Measurements from ENCODE around the gene TMEM258. TPM values are rescaled to one million over a fixed set of nuclear protein-coding genes. Genes with fewer than 3 reads are reported as not detected.
A peak's percentile ranks its signal among the peaks of the same experiment; 100 is the strongest.

Gene TMEM258
- total and polyA plus RNA-seq, 9 of the 15 experiments (the other 6 are each of a cell fraction or from before 2014, with no cell fraction given), result 97.2 to 856 (median 231) TPM

DNA sequence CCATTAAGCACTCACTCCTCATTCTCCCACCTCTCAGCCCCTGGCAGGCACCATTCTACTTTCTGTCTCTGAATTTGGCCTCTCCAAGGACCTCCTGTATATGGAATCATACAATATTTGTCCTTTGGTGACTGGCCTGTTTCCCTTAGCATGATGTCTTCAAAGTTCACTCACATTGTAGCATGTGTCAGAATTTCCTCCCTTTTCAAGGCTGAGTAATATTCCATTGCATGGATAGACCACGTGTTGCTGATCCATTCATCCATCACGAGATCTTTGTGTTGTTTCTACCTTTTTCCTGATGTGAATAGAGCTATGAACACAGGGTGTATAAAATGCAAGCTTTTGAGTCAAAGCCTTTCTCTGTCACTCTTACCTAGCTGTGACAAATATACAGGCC lies 47.3 kb upstream of the TMEM258 start (continued):
- TF ChIP-seq, protein P1, sequence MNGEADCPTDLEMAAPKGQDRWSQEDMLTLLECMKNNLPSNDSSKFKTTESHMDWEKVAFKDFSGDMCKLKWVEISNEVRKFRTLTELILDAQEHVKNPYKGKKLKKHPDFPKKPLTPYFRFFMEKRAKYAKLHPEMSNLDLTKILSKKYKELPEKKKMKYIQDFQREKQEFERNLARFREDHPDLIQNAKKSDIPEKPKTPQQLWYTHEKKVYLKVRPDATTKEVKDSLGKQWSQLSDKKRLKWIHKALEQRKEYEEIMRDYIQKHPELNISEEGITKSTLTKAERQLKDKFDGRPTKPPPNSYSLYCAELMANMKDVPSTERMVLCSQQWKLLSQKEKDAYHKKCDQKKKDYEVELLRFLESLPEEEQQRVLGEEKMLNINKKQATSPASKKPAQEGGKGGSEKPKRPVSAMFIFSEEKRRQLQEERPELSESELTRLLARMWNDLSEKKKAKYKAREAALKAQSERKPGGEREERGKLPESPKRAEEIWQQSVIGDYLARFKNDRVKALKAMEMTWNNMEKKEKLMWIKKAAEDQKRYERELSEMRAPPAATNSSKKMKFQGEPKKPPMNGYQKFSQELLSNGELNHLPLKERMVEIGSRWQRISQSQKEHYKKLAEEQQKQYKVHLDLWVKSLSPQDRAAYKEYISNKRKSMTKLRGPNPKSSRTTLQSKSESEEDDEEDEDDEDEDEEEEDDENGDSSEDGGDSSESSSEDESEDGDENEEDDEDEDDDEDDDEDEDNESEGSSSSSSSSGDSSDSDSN (IDR thresholded peaks at IDR 0.05; ENCODE audit: borderline replicate concordance in 1 of 2, low read depth in 2 of 2, low read length in 2 of 2), result no peak
- TF ChIP-seq ZNF444 (CRISPR knock-in tag; IDR thresholded peaks at IDR 0.05) (no peak), PURB (CRISPR knock-in tag; IDR thresholded peaks at IDR 0.05; ENCODE audit: low read depth) (no peak), SLC30A9 (CRISPR knock-in tag; IDR thresholded peaks at IDR 0.05) (no peak), ZNF175 (CRISPR knock-in tag; IDR thresholded peaks at IDR 0.05; ENCODE audit: low read depth) (no peak), YBX1 (IDR thresholded peaks at IDR 0.05) (no peak), GTF2F1 (IDR thresholded peaks at IDR 0.05; ENCODE audit: low read depth, low read length) (no peak), BCOR (IDR thresholded peaks at IDR 0.05) (peak; percentile 80), GATAD2B (IDR thresholded peaks at IDR 0.05; ENCODE audit: borderline replicate concordance) (no peak), SAFB2 (IDR thresholded peaks at IDR 0.05; ENCODE audit: borderline replicate concordance, low read depth, low read length, severe bottlenecking) (no peak)
- TF ChIP-seq, protein P2, sequence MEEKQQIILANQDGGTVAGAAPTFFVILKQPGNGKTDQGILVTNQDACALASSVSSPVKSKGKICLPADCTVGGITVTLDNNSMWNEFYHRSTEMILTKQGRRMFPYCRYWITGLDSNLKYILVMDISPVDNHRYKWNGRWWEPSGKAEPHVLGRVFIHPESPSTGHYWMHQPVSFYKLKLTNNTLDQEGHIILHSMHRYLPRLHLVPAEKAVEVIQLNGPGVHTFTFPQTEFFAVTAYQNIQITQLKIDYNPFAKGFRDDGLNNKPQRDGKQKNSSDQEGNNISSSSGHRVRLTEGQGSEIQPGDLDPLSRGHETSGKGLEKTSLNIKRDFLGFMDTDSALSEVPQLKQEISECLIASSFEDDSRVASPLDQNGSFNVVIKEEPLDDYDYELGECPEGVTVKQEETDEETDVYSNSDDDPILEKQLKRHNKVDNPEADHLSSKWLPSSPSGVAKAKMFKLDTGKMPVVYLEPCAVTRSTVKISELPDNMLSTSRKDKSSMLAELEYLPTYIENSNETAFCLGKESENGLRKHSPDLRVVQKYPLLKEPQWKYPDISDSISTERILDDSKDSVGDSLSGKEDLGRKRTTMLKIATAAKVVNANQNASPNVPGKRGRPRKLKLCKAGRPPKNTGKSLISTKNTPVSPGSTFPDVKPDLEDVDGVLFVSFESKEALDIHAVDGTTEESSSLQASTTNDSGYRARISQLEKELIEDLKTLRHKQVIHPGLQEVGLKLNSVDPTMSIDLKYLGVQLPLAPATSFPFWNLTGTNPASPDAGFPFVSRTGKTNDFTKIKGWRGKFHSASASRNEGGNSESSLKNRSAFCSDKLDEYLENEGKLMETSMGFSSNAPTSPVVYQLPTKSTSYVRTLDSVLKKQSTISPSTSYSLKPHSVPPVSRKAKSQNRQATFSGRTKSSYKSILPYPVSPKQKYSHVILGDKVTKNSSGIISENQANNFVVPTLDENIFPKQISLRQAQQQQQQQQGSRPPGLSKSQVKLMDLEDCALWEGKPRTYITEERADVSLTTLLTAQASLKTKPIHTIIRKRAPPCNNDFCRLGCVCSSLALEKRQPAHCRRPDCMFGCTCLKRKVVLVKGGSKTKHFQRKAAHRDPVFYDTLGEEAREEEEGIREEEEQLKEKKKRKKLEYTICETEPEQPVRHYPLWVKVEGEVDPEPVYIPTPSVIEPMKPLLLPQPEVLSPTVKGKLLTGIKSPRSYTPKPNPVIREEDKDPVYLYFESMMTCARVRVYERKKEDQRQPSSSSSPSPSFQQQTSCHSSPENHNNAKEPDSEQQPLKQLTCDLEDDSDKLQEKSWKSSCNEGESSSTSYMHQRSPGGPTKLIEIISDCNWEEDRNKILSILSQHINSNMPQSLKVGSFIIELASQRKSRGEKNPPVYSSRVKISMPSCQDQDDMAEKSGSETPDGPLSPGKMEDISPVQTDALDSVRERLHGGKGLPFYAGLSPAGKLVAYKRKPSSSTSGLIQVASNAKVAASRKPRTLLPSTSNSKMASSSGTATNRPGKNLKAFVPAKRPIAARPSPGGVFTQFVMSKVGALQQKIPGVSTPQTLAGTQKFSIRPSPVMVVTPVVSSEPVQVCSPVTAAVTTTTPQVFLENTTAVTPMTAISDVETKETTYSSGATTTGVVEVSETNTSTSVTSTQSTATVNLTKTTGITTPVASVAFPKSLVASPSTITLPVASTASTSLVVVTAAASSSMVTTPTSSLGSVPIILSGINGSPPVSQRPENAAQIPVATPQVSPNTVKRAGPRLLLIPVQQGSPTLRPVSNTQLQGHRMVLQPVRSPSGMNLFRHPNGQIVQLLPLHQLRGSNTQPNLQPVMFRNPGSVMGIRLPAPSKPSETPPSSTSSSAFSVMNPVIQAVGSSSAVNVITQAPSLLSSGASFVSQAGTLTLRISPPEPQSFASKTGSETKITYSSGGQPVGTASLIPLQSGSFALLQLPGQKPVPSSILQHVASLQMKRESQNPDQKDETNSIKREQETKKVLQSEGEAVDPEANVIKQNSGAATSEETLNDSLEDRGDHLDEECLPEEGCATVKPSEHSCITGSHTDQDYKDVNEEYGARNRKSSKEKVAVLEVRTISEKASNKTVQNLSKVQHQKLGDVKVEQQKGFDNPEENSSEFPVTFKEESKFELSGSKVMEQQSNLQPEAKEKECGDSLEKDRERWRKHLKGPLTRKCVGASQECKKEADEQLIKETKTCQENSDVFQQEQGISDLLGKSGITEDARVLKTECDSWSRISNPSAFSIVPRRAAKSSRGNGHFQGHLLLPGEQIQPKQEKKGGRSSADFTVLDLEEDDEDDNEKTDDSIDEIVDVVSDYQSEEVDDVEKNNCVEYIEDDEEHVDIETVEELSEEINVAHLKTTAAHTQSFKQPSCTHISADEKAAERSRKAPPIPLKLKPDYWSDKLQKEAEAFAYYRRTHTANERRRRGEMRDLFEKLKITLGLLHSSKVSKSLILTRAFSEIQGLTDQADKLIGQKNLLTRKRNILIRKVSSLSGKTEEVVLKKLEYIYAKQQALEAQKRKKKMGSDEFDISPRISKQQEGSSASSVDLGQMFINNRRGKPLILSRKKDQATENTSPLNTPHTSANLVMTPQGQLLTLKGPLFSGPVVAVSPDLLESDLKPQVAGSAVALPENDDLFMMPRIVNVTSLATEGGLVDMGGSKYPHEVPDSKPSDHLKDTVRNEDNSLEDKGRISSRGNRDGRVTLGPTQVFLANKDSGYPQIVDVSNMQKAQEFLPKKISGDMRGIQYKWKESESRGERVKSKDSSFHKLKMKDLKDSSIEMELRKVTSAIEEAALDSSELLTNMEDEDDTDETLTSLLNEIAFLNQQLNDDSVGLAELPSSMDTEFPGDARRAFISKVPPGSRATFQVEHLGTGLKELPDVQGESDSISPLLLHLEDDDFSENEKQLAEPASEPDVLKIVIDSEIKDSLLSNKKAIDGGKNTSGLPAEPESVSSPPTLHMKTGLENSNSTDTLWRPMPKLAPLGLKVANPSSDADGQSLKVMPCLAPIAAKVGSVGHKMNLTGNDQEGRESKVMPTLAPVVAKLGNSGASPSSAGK (IDR thresholded peaks at IDR 0.05), result no peak

All from K562 (cell line).